Ovary (tissue), 9 donors: ENCODE data around the gene WNT9B. TPM values are rescaled to one million over a fixed set of nuclear protein-coding genes. Genes with fewer than 3 reads are reported as not detected.

Experiments
- DNase-seq, 5 donors: peaks; one replicate each; pipeline ENCODE4 v3.0.0-alpha.2; 2019 to 2020
- H3K27ac ChIP-seq, 2 donors: fragments of 200-600 bp; one replicate each; pipeline versions ENCODE4 v1.5.1 to v1.8.0; 2019 to 2022
- H3K27me3 ChIP-seq: fragments of 200-600 bp; one replicate; pipeline ENCODE4 v1.8.0; 2022
- H3K36me3 ChIP-seq: fragments of 200-600 bp; sonication (generic); one replicate; pipeline ENCODE4 v1.5.1; 2019
- H3K4me1 ChIP-seq: one replicate; pipeline ENCODE4 v1.8.1; 2013; ENCODE audit warnings: mild to moderate bottlenecking, moderate library complexity; ENCODE audit not compliant: insufficient read depth
- H3K4me3 ChIP-seq: fragments of 200-600 bp; sonication (generic); one replicate; pipeline ENCODE4 v1.5.1; 2017
- H3K9me3 ChIP-seq, 2 donors: fragments of 200-600 bp in 1 of 2; sonication (generic) in 1 of 2; one replicate each; pipeline versions ENCODE4 v1.5.1 to v1.8.1; 2013 to 2019; ENCODE audit warnings: mild to moderate bottlenecking in 1 of 2, moderate library complexity in 1 of 2
- EP300 ChIP-seq: sonication (generic); formaldehyde crosslinking; IDR thresholded peaks from one replicate; pipeline ENCODE4 v1.6.1; 2017; ENCODE audit warnings: antibody characterized with exemption
- POLR2A ChIP-seq: fragments of 450-650 bp; IDR thresholded peaks from one replicate; pipeline ENCODE4 v1.6.1; 2017; ENCODE audit warnings: antibody characterized with exemption, mild to moderate bottlenecking, moderate library complexity
- WGBS, 3 donors: extraction: QIAGEN DNeasy Blood & Tissue Kit in 1 of 3; methylation state at CpG; one replicate each; pipeline versions ENCODE4 v1.1.5 to v1.1.7; 2013 to 2017; 5-methylcytosine and 5-hydroxymethylcytosine counted together
- intact Hi-C, 4 donors: fragments of 100-400 bp; cut with DNase I; formaldehyde crosslinking; loops; one replicate each; pipeline versions ENCODE4 v1.11.0 to v1.15.1; 2022 to 2023
- polyA plus RNA-seq, 2 donors: library from polyadenylated mRNA; stranded (reverse); fragments of 200-250 nt in 1 of 2; fragments of 350-450 nt in 1 of 2; fragmentation: Illumina TruSeq in 1 of 2; extraction: RNeasy Lipid Tissue Mini Kit (QIAGEN cat#74804) in 1 of 2; gene quantifications; one replicate each; pipeline ENCODE4 v1.2.3, GENCODE V29; 2013 to 2014
- total RNA-seq, 7 donors: library from RNA; depleted of rRNA in 2 of 7; stranded (reverse); fragments of >200 nt in 2 of 7; fragmentation: NEBNext Ultra II Directional in 3 of 7; extraction: Animal tissue kit (Norgen Biotek cat#: 25700) in 3 of 7; gene quantifications; one replicate each; pipeline versions ENCODE4 v1.1.0 to v1.2.4, GENCODE V29; 2016 to 2023
- TF ChIP-seq, protein P1 (sequence below), 3 donors: fragments of 450-650 bp in 2 of 3; fragments of 200-600 bp in 1 of 3; IDR thresholded peaks; one replicate each; pipeline versions ENCODE4 v1.5.1 to v1.8.0; 2016 to 2022; ENCODE audit warnings: antibody characterized with exemption in 3 of 3, mild to moderate bottlenecking in 1 of 3
- donor health status: DM: no; HTN: no; CAD: no; lungs with moderate emphysema.
- donor health status: DM: no; HTN: no; CAD: no.
- donor health status: Bipolar disorder and iron deficiency.
- donor health status: DM: yes; HTN: yes; CAD: no.
- donor health status: DM: no; HTN: no; CAD: no.
- donor health status: DM: yes; HTN: yes; CAD: no.

Gene WNT9B
- total and polyA plus RNA-seq, 9 donors: 0.08 to 0.50 (median 0.10) TPM; not detected in 6

DNA sequence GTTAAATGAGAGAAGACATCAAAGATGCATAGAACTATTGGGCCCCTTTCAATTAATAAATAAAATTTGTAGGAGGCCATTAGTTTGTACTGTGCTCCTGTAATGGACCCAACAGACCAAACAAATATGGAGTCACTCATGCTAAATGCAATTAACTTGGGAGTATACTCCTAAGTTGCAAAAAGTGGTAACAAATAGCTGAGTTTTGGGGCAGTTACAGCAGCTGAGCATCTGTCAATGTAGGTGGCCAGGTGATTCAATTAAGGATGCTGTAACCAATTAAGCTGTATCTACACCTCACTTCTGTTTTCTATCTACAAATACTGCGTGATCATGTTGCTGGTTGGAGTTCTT is 34.9 kb downstream of the WNT9B start:
- TF ChIP-seq, protein P1, sequence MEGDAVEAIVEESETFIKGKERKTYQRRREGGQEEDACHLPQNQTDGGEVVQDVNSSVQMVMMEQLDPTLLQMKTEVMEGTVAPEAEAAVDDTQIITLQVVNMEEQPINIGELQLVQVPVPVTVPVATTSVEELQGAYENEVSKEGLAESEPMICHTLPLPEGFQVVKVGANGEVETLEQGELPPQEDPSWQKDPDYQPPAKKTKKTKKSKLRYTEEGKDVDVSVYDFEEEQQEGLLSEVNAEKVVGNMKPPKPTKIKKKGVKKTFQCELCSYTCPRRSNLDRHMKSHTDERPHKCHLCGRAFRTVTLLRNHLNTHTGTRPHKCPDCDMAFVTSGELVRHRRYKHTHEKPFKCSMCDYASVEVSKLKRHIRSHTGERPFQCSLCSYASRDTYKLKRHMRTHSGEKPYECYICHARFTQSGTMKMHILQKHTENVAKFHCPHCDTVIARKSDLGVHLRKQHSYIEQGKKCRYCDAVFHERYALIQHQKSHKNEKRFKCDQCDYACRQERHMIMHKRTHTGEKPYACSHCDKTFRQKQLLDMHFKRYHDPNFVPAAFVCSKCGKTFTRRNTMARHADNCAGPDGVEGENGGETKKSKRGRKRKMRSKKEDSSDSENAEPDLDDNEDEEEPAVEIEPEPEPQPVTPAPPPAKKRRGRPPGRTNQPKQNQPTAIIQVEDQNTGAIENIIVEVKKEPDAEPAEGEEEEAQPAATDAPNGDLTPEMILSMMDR (IDR thresholded peaks at IDR 0.05): no peak
- no peak for TF ChIP-seq EP300
- TF ChIP-seq POLR2A: no peak
- Histone ChIP-seq H3K36me3 (no peaks in the 10 kb centered on the region), H3K27me3 (no peaks in the 10 kb centered on the region)

DNA sequence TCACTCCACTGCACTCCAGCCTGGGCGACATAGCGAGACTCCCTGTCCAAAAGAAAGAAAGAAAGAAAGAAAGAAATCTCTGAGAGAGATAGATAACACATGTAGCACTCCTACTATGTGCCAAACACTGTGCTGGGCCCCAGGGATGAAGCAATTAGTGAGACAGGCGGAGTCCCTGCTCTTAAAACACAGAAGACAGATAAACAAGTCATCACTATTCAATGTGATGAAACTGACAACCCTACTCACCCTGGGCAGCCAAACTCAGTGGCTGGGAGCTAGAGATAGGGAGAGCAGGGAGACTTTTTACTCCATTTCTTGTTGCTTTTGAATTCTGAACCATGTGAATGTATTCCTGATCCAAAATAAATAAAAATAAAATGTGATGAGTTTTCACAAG is 36.3 kb downstream of the WNT9B start:
- TF ChIP-seq EP300: no peak
- TF ChIP-seq POLR2A: no peak
- TF ChIP-seq, protein P1 (IDR thresholded peaks at IDR 0.05): no peak
- Histone ChIP-seq H3K27ac (no peak overlapping the region), H3K4me3 (no peak overlapping the region), H3K36me3 (no peaks in the 10 kb centered on the region), H3K27me3 (no peaks in the 10 kb centered on the region), H3K4me1 (no peaks in the 10 kb centered on the region), H3K9me3 (no peaks in the 10 kb centered on the region)
- intact Hi-C loops: no loop called here
- WGBS, 3 donors: 85 to 93% (median 86%) methylated on average over 3 of the region's 3 CpGs
- no peak for DNase-seq

More for the DNA sequence above, 34.9 kb downstream of the WNT9B start:
- Histone ChIP-seq H3K4me3 (no peak overlapping the region), H3K9me3 (no peaks in the 10 kb centered on the region), H3K4me1 (no peaks in the 10 kb centered on the region), H3K27ac (no peak overlapping the region)
- intact Hi-C loops: no loop called here
- DNase-seq: no peak
- WGBS, 3 donors: 82 to 86% (median 85%) methylated on average over 1 of the region's 1 CpG

DNA sequence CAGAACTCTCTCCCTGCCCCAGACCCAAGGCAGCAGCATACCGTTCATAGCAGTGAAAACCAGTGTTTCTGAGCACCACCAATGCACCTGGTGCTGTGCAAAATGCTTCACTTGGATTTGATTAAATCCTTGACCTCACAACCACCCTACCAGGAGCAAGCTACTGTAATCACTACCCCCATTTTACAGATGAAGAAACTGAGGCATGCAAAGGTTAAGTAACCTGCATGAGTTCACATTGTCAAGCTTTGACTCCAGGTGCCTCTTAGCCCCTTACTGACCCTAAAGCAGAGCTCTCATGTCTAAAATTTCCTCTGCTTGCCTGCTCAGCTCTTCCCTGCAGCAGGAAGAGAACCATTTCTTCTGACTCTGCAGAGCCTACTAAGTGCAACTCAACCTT is 37.3 kb downstream of the WNT9B start:
- H3K27me3 ChIP-seq: no peaks in the 10 kb centered on the region
- intact Hi-C loops: no loop called here
- H3K4me3 ChIP-seq: no peak overlapping the region
- no peaks in the 10 kb centered on the region for H3K9me3 ChIP-seq
- WGBS, 3 donors: 47 to 58% (median 52%) methylated on average over 1 of the region's 1 CpG
- TF ChIP-seq POLR2A: no peak
- no peak for TF ChIP-seq EP300
- TF ChIP-seq, protein P1 (IDR thresholded peaks at IDR 0.05): no peak
- H3K27ac ChIP-seq: no peak overlapping the region
- DNase-seq: no peak
- no peaks in the 10 kb centered on the region for H3K4me1 ChIP-seq
- H3K36me3 ChIP-seq: no peaks in the 10 kb centered on the region

DNA sequence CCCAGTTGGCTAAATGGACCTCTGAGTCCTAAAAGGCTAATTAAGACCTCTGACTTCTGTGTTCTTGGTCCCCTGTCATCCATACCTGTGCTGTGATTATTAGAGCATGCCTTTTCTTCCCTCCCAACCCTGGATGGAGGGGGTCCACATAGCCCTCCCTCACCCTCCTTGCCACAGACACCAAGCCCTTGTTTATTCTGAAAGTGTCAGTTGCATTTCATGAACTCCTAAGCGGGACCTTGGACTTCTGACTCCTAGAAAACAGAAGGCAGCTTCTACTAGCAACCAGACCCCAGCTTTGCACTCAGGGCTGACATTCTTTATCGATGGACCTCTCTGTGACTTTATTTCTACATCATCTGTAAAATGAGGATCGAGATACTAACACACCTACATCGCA is 38.1 kb downstream of the WNT9B start:
- H3K36me3 ChIP-seq: no peaks in the 10 kb centered on the region
- H3K4me1 ChIP-seq: no peaks in the 10 kb centered on the region
- no peaks in the 10 kb centered on the region for H3K27me3 ChIP-seq
- intact Hi-C loops: no loop called here
- TF ChIP-seq POLR2A (no peak), EP300 (no peak)
- TF ChIP-seq, protein P1 (IDR thresholded peaks at IDR 0.05): no peak
- no peak overlapping the region for H3K4me3 ChIP-seq
- 74% methylated on average over 4 of the region's 4 CpGs for WGBS, 3 donors
- no peak overlapping the region for H3K27ac ChIP-seq
- no peak for DNase-seq
- no peaks in the 10 kb centered on the region for H3K9me3 ChIP-seq
